Prostate gland (tissue), 2 donors: ENCODE data around the gene TRIM50.

Experiments used
- POLR2A ChIP-seq: fragments of 450-650 bp; IDR thresholded peaks from one replicate; pipeline ENCODE4 v1.6.1; 2016; ENCODE audit warnings: antibody characterized with exemption, mild to moderate bottlenecking
- POLR2AphosphoS5 ChIP-seq: sonication (generic); formaldehyde crosslinking; IDR thresholded peaks from one replicate; pipeline ENCODE4 v1.6.1; 2017; ENCODE audit warnings: antibody characterized with exemption
- TF ChIP-seq, protein P1 (sequence below), 4 experiments: fragments of 200-600 bp in 2 of 4; fragments of 450-650 bp in 2 of 4; sonication (generic) in 2 of 4; IDR thresholded peaks; 1 replicate in 3 of 4; 2 replicates in 1 of 4; pipeline ENCODE4 v1.5.1; 2016 to 2019; ENCODE audit warnings: antibody characterized with exemption in 4 of 4, mild to moderate bottlenecking in 2 of 4, moderate library complexity in 2 of 4

GRCh38 chr7:73364006-73364728 is 36.3 kb upstream of the TRIM50 start:
- TF ChIP-seq POLR2AphosphoS5 (no peak), POLR2A (no peak)
- TF ChIP-seq, protein P1, sequence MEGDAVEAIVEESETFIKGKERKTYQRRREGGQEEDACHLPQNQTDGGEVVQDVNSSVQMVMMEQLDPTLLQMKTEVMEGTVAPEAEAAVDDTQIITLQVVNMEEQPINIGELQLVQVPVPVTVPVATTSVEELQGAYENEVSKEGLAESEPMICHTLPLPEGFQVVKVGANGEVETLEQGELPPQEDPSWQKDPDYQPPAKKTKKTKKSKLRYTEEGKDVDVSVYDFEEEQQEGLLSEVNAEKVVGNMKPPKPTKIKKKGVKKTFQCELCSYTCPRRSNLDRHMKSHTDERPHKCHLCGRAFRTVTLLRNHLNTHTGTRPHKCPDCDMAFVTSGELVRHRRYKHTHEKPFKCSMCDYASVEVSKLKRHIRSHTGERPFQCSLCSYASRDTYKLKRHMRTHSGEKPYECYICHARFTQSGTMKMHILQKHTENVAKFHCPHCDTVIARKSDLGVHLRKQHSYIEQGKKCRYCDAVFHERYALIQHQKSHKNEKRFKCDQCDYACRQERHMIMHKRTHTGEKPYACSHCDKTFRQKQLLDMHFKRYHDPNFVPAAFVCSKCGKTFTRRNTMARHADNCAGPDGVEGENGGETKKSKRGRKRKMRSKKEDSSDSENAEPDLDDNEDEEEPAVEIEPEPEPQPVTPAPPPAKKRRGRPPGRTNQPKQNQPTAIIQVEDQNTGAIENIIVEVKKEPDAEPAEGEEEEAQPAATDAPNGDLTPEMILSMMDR (IDR thresholded peaks at IDR 0.05): no peak
